ENCODE results near the gene SMC1A.

The SMC1A gene

DNA sequence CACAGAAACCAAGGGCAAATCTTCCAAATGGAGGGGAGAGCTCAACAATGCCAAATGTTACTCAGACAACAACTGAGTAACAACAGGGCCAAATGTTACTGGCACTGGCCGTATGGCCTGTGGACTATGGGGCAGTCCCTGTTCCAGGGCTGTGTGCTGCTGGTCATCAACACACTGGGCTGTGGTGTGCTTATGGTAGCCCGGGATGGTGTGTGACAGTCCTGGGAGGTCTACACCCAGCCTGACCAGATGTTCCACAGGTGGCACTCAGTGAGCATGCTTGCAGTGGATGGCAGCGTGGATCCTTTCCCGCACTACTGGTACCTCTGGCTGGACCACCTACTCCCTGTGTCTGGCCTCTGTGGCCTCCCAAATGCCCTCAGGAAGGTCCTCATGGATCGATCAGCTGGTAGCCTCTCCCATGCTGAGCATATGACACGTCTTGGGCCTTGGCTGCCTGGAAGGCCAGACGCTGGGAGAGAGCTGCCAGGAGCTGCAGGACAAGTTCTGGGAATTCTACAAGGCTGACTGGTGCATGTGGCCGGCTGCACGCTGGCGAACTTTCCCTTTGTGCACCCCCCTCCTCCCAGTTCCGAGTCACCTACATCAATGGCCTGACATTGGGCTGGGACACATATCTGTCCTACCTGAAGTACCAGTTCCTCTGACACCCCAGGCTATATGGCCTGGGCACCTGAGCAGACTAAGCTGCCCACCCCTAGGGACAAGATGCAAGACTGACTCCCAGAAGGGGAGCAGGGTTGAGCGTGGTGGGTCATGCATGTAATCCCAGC, 81.4 kb downstream of the SMC1A start:
- DNase-seq (ENCODE audit: low read depth): no peak

DNA sequence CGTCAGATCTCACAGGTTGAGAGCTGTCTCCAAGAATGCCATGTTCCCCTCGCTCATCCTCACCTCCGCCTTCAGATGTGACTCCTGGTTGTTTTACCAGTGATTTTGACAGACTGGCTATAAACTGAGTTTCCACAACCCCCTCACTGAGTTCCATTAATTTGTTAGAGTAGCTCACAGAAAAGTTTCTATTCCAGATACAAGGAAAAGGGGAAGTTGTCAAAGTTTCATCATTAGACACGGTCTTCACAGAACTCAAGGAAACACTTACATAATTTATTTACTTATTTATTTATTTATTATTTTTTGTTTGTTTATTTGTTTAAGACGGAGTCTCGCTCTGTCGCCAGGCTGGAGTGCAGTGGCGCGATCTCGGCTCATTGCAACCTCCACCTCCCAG, 85.4 kb downstream of the SMC1A start:
- no peak for DNase-seq (ENCODE audit: low read depth)

DNA sequence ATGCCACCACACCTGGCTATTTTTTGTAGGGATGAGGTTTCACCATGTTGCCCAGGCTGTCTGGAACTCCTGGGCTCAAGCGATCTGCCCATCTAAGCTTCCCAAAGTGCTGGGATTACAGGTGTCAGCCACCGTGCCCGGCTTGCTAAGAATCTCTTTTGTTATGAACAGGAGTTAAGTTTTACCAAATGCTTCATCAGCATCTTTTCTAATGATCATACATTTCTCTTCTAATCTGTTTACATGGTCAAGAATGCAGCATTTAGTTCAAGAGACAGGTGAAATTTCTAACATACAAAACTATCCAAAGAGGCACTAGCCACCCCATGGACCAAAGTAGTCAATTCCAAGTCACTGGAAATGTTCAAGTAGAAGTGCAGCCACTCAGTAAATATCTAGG, 88.6 kb downstream of the SMC1A start:
- DNase-seq (ENCODE audit: low read depth): no peak

DNA sequence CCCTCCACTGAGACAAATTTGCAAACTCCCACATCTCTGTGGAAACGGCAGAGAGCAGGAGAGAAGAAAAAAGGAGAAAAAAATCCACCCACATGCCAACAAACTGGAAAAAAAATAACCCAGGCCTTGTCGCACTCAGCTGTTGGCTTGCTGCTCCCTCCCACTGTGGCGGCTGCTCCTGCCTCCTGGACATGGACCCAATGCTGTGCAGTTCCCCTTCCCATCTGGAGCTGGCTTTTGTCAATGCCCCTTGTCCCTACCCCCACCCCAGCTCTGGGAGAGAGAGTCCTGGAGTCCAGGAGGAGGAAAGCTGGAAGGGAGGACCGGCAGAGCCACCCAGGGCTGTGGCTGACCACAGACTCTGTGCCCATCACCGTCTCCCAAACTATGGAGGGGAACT, 90.2 kb downstream of the SMC1A start:
- DNase-seq (ENCODE audit: low read depth): no peak

DNA sequence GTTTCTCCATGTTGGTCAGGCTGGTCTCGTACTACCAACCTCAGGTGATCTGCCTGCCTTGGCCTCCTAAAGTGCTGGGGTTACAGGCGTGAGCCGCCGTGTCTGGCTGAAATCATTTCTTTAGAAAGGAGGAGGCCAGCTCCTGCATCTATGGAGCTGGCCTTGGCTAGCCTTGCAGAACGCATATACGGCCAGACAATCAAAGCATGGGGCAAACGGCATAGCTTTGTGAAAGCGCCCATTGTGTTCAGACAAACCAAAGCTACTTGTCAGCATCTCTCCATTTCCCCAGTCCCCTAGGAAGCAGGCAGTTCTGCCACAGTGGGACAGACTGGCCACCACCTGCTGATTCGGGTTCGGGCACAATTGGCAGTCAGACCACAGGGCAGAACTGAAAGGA, 92.1 kb downstream of the SMC1A start:
- no peak for DNase-seq (ENCODE audit: low read depth)

DNA sequence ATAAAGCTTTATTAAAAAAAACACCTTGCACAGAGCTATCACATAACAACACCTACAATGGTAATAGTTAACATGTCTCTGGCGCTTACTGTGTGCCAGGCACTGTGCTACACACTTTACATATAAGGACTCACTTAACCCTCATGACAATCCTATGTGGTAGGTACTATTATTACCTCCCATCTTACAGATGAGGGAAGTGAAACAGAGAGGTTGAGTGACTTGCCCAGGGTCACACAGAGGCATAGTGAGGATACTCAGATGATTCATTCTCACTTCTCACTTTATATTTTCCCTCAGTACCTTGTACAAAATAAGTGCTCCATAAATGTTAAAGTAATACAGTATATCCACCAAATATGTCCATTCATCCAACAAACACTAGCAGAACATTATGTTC, 97.7 kb downstream of the SMC1A start:
- no peak for DNase-seq (ENCODE audit: low read depth)

All from amniotic epithelial cell (primary cell).